Astrocyte (in vitro differentiated cells and primary cell): ENCODE results near the gene CDC34. TPM values are rescaled to one million over a fixed set of nuclear protein-coding genes. Genes with fewer than 3 reads are reported as not detected.

Experiments
- total RNA-seq: library from RNA; stranded (reverse); gene quantifications from 2 replicates; pipeline ENCODE4 v1.2.1, GENCODE V29; 2021

CDC34 gene
- total RNA-seq, 1 donor from 2014 or later, result 190 TPM

Other genes starting within 250 kb of the CDC34 start
- 2.9 and 3.7 TPM in 2 replicates for gene PLPP2, start 240.4 kb upstream of the CDC34 start, total RNA-seq
- 43.5 and 55.8 TPM in 2 replicates for gene MIER2, start 187.0 kb upstream of the CDC34 start, total RNA-seq
- gene C2CD4C, start 122.6 kb upstream of the CDC34 start, total RNA-seq, result 2.9 and 3.4 TPM in 2 replicates
- gene SHC2, start 70.7 kb upstream of the CDC34 start, total RNA-seq, result 27.5 and 29.7 TPM in 2 replicates
- gene MADCAM1, start 35.3 kb upstream of the CDC34 start, total RNA-seq, result 0.57 and 0.60 TPM in 2 replicates
- gene TPGS1, start 24.3 kb upstream of the CDC34 start, total RNA-seq, result 17.9 and 20.4 TPM in 2 replicates
- gene GZMM, start 12.3 kb downstream of the CDC34 start, total RNA-seq, result 0.70 and 0.75 TPM in 2 replicates
- 807 and 871 TPM in 2 replicates for gene BSG, start 40.8 kb downstream of the CDC34 start, total RNA-seq
- 4.8 and 5.5 TPM in 2 replicates for gene HCN2, start 58.1 kb downstream of the CDC34 start, total RNA-seq
- 43.4 and 45.3 TPM in 2 replicates for gene POLRMT, start 101.8 kb downstream of the CDC34 start, total RNA-seq
- 0.25 TPM in 1 of 2 replicates, not detected in the other for gene FGF22, start 108.1 kb downstream of the CDC34 start, total RNA-seq
- 58.3 and 58.5 TPM in 2 replicates for gene RNF126, start 131.5 kb downstream of the CDC34 start, total RNA-seq
- gene FSTL3, start 144.6 kb downstream of the CDC34 start, total RNA-seq, result 72.0 and 78.8 TPM in 2 replicates
- not detected in 2 replicates for gene PRSS57, start 163.7 kb downstream of the CDC34 start, total RNA-seq
- 60.0 and 67.3 TPM in 2 replicates for gene PALM, start 177.2 kb downstream of the CDC34 start, total RNA-seq
- 0.36 and 0.43 TPM in 2 replicates for gene MISP, start 219.4 kb downstream of the CDC34 start, total RNA-seq